DND-41 (cell line): ENCODE data around the gene MTM1.

Source experiments
- EZH2 ChIP-seq: IDR thresholded peaks from 3 replicates; pipeline ENCODE4 v1.6.1; 2012; ENCODE audit warnings: borderline replicate concordance, low read depth, mild to moderate bottlenecking, moderate library complexity, low read length, inconsistent platforms; ENCODE audit not compliant: severe bottlenecking
- TF ChIP-seq, protein P1 (sequence below): IDR thresholded peaks from 2 replicates; pipeline ENCODE4 v1.5.1; 2012; ENCODE audit warnings: borderline replicate concordance, low read length, moderate library complexity, mild to moderate bottlenecking; ENCODE audit not compliant: poor library complexity, severe bottlenecking; ENCODE audit errors: extremely low read depth

DNA sequence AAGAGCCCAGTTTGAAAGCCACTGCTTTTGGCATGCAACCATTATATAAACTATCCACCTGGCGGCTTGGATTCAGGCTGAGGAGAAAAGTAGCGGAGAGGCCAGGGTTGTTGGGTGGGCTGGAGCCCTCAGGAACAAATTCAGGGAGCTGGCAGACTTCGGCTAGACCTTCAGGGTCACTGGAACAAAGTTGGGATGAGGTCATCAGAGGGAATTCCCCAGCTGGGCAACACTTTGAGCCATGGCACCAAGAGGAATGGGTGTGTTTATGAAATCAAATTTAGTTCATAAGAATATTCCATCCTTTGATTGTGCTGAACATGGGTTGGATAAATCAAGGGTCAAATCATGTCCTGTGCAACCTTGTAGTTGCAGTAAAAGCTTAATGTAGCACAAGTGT, 146.8 kb downstream of the MTM1 start:
- TF ChIP-seq, protein P1, sequence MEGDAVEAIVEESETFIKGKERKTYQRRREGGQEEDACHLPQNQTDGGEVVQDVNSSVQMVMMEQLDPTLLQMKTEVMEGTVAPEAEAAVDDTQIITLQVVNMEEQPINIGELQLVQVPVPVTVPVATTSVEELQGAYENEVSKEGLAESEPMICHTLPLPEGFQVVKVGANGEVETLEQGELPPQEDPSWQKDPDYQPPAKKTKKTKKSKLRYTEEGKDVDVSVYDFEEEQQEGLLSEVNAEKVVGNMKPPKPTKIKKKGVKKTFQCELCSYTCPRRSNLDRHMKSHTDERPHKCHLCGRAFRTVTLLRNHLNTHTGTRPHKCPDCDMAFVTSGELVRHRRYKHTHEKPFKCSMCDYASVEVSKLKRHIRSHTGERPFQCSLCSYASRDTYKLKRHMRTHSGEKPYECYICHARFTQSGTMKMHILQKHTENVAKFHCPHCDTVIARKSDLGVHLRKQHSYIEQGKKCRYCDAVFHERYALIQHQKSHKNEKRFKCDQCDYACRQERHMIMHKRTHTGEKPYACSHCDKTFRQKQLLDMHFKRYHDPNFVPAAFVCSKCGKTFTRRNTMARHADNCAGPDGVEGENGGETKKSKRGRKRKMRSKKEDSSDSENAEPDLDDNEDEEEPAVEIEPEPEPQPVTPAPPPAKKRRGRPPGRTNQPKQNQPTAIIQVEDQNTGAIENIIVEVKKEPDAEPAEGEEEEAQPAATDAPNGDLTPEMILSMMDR: no peak
- no peak for TF ChIP-seq EZH2
